Measurements from ENCODE around the gene C18orf32. TPM values are rescaled to one million over a fixed set of nuclear protein-coding genes. Genes with fewer than 3 reads are reported as not detected.

Gene C18orf32
- total RNA-seq, 1 experiment from 2014 or later: 24.4 TPM

DNA sequence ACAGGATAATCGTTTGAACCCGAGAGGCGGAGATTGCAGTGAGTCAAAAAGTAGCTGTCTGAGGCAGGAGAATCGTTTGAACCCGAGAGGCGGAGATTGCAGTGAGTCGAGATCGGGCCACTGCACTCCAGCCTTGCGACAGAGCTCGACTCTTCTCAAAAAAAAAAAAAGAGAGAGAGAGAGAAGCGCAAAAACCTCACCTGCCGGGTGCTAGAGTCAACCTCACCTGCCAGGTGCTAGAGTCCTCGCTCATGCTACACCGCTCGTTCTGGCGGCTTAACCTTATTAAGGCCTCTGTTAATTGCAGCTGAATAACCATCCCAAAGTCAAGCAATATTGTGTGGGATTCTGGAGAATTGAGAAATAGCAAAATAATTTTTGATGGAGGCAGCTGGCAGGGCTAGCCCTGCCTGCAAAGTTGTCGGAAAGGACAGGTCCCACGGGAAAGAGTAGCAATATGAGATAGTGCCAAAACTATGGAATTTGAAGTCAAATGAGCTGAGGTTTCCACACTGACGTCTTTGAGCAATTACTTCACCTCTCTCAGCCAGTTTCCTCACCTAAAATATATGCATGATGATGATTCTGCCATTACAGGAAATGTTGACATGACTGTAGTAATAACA, 25.9 kb downstream of the C18orf32 start:
- Histone ChIP-seq H3K27me3 (ENCODE audit: insufficient read depth, low read length) (no peaks in the 10 kb centered on the region), H3T11ph (ENCODE audit: low read length) (no peak overlapping the region), H3K23me2 (ENCODE audit: insufficient read length, low read depth, low read length, poor library complexity, severe bottlenecking) (peaks cover 10% of the 10 kb centered on the region), H3K9ac (ENCODE audit: extremely low read depth, insufficient read length, low read length) (no peak overlapping the region), H3K4ac (ENCODE audit: low read depth, low read length) (no peak overlapping the region), H3K9me3 (ENCODE audit: control insufficient read depth, low read depth, low read length) (no peaks in the 10 kb centered on the region), H2AK5ac (ENCODE audit: insufficient read length, low read length) (no peak overlapping the region), H3K27ac (ENCODE audit: insufficient read length, low read depth, low read length) (no peak overlapping the region), H4K8ac (replicated peaks; ENCODE audit: insufficient read length, low read depth, low read length) (no peak overlapping the region), H2BK15ac (ENCODE audit: low read depth, low read length) (no peak overlapping the region), H4K91ac (ENCODE audit: insufficient read length, low read depth, low read length) (no peak overlapping the region), H2BK5ac (ENCODE audit: insufficient read length, low read length) (no peak overlapping the region), H3K23ac (ENCODE audit: insufficient read length, low read depth, low read length) (no peak overlapping the region), H2BK12ac (ENCODE audit: insufficient read length, low read depth, low read length) (no peak overlapping the region), H4K5ac (ENCODE audit: insufficient read length, low read depth, low read length) (no peak overlapping the region), H3K4me1 (ENCODE audit: insufficient read depth, low read length) (peaks cover 11% of the 10 kb centered on the region; the same call in 1 of the 2 replicates), H3K18ac (ENCODE audit: insufficient read length, low read depth, low read length) (no peak overlapping the region), H3K79me2 (ENCODE audit: insufficient read depth, low read length) (no peaks in the 10 kb centered on the region; the same call in 1 of the 2 replicates), H2BK20ac (ENCODE audit: low read depth, low read length, poor library complexity, severe bottlenecking) (no peak overlapping the region), H3K14ac (ENCODE audit: insufficient read depth, low read length) (no peak overlapping the region), H2AFZ (ENCODE audit: low read length) (no peak overlapping the region), H3K56ac (ENCODE audit: insufficient read length, low read depth, low read length) (no peak overlapping the region), H3K4me2 (ENCODE audit: insufficient read depth, insufficient read length, low read length) (peak overlapping the region; percentile 39), H2BK120ac (ENCODE audit: low read depth, low read length, poor library complexity, severe bottlenecking) (no peak overlapping the region), H3K79me1 (ENCODE audit: insufficient read depth, low read depth, low read length, poor library complexity, severe bottlenecking) (no peaks in the 10 kb centered on the region), H4K20me1 (ENCODE audit: control insufficient read depth, insufficient read depth, insufficient read length) (no peaks in the 10 kb centered on the region)
- H3K9me3 Mint-ChIP-seq: no peaks in the 10 kb centered on the region
- WGBS (ENCODE audit: extremely low coverage, insufficient read length, low lambda C conversion rate): no CpG with 5 or more reads among the region's 19 CpGs
- TF ChIP-seq, protein P1, sequence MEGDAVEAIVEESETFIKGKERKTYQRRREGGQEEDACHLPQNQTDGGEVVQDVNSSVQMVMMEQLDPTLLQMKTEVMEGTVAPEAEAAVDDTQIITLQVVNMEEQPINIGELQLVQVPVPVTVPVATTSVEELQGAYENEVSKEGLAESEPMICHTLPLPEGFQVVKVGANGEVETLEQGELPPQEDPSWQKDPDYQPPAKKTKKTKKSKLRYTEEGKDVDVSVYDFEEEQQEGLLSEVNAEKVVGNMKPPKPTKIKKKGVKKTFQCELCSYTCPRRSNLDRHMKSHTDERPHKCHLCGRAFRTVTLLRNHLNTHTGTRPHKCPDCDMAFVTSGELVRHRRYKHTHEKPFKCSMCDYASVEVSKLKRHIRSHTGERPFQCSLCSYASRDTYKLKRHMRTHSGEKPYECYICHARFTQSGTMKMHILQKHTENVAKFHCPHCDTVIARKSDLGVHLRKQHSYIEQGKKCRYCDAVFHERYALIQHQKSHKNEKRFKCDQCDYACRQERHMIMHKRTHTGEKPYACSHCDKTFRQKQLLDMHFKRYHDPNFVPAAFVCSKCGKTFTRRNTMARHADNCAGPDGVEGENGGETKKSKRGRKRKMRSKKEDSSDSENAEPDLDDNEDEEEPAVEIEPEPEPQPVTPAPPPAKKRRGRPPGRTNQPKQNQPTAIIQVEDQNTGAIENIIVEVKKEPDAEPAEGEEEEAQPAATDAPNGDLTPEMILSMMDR (conservative IDR thresholded peaks at IDR 0.05): no peak
- H3K4me3 Mint-ChIP-seq: peak overlapping the region; percentile 75 to 91
- H3K36me3 Mint-ChIP-seq (ENCODE audit: insufficient read depth in 1 of 3, low read depth in 3 of 3): peaks cover 0 to 1% (median 0%) of the 10 kb centered on the region in 3 experiments; a peak in 1 of 7 replicates
- H3K27ac Mint-ChIP-seq: peak overlapping the region in 2 of 3 experiments; percentile 67 to 70; a peak in 1 of 7 replicates
- peaks cover 11% of the 10 kb centered on the region for H3K27me3 Mint-ChIP-seq (ENCODE audit: low read depth)
- no peak for DNase-seq
- H3K4me1 Mint-ChIP-seq: peaks cover 26% of the 10 kb centered on the region in 2 experiments

Measured in H9 (cell line).